ENCODE measurements around the gene MMP25. TPM values are rescaled to one million over a fixed set of nuclear protein-coding genes. Genes with fewer than 3 reads are reported as not detected.

The MMP25 gene
- total RNA-seq, 1 experiment from 2014 or later: 0.80 TPM

DNA sequence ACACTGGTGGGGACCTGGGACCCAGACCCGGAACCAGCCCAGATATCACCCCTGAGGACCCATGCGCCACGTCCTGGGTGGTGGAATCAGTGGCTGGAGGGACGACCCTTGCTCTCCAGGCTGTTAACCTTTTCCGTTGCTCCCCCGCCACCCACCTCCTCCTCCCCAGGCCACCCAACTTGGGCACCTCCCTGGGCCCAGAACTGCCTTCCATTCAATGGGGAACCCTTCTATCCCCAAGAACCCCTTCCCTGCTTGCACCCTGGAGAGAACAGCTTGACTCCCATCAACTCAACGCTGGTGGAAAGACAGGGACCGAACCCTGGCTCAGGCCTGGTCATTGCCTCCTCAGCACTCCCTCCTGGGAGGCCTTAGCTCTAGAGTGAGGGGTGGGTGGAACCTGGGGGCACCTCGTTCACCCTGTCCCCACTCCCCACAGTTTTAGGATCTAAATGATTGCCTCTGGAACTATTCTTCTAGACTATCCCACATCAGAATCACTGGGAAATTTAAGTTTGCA is 13.4 kb downstream of the MMP25 start:
- peaks cover 5% of the 10 kb centered on the region for H3K4me1 ChIP-seq (ENCODE audit: insufficient read depth, low read length, poor library complexity, severe bottlenecking)
- BruUV-seq (replicated peaks): no TSS peak
- peak overlapping the region; percentile 93 for H3K4me3 ChIP-seq (ENCODE audit: low read depth, low read length, poor library complexity, severe bottlenecking)
- H3K27ac ChIP-seq (ENCODE audit: low read depth, low read length, poor library complexity, severe bottlenecking): peak overlapping the region; percentile 88
- no peak for DNase-seq (ENCODE audit: low spot score)
- no peaks in the 10 kb centered on the region for H3K9me3 ChIP-seq (ENCODE audit: low read depth, low read length, poor library complexity, severe bottlenecking)
- H3K27me3 ChIP-seq (replicated peaks; ENCODE audit: insufficient read depth, low read depth, low read length, poor library complexity): no peaks in the 10 kb centered on the region
- intact Hi-C loops (cut with micrococcal nuclease; ENCODE audit: unreplicated experiment): loop anchor here (5.0 to 10.0 kb wide), 2 partner anchors 68 to 95 kb away; no protein-coding TSS in a partner anchor
- H3K36me3 ChIP-seq (ENCODE audit: insufficient read depth, low read length, poor library complexity, severe bottlenecking): no peaks in the 10 kb centered on the region
- ChIA-PET POLR2A (ENCODE audit: low non-redundant PET) (no interaction called here), CTCF (interaction anchor here (1.0 kb wide), 1 partner anchor 33 kb away, joined by 3 read pairs; no protein-coding TSS in a partner anchor)
- TF ChIP-seq, protein P1, sequence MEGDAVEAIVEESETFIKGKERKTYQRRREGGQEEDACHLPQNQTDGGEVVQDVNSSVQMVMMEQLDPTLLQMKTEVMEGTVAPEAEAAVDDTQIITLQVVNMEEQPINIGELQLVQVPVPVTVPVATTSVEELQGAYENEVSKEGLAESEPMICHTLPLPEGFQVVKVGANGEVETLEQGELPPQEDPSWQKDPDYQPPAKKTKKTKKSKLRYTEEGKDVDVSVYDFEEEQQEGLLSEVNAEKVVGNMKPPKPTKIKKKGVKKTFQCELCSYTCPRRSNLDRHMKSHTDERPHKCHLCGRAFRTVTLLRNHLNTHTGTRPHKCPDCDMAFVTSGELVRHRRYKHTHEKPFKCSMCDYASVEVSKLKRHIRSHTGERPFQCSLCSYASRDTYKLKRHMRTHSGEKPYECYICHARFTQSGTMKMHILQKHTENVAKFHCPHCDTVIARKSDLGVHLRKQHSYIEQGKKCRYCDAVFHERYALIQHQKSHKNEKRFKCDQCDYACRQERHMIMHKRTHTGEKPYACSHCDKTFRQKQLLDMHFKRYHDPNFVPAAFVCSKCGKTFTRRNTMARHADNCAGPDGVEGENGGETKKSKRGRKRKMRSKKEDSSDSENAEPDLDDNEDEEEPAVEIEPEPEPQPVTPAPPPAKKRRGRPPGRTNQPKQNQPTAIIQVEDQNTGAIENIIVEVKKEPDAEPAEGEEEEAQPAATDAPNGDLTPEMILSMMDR (conservative IDR thresholded peaks at IDR 0.05; ENCODE audit: low read depth, low read length): no peak
- no peak for TF ChIP-seq EZH2 (IDR thresholded peaks at IDR 0.05; ENCODE audit: borderline replicate concordance, low read depth, low read length, poor library complexity, severe bottlenecking)

DNA sequence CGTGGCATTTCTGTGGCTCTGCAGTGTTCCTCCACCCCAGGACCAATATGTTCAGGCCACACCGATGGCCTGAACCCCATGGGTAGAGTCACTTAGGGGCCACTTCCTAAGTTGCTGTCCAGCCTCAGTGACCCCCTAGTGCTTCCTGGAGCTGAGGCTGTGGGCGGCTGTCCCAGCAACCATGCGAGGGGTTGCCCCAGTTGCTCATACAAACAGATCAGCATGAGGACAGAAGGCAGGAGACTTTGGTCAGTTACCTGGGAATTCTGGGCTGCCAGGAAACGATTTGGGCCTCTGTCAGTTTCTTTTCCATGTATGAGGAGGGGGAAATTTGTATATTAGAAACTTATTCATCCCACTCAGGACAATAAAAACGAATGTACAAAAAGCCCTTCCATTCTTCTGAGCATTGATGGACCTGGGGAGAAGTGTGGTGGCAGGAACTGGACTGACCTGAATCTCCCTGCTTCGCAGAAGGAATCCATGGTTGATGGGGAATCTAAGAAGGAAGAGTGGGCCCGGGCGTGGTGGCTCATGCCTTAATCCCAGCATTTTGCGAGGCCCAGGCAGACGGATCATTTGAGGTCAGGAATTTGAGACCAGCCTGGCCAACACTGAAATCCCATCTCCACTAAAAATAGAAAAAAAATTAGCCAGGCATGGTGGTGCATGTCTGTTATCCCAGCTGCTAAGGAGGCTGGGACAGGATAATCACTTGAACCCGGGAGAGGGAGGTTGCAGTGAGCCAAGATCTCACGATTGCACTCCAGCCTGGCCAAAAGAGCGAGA is 14.2 kb downstream of the MMP25 start:
- peaks cover 5% of the 10 kb centered on the region for H3K4me1 ChIP-seq (ENCODE audit: insufficient read depth, low read length, poor library complexity, severe bottlenecking)
- no TSS peak for BruUV-seq (replicated peaks)
- H3K4me3 ChIP-seq (ENCODE audit: low read depth, low read length, poor library complexity, severe bottlenecking): no peak overlapping the region
- no peaks in the 10 kb centered on the region for H3K27me3 ChIP-seq (replicated peaks; ENCODE audit: insufficient read depth, low read depth, low read length, poor library complexity)
- no peak overlapping the region for H3K27ac ChIP-seq (ENCODE audit: low read depth, low read length, poor library complexity, severe bottlenecking)
- POLR2A ChIA-PET (ENCODE audit: low non-redundant PET): no interaction called here
- DNase-seq (ENCODE audit: low spot score): no peak
- TF ChIP-seq, protein P1 (conservative IDR thresholded peaks at IDR 0.05; ENCODE audit: low read depth, low read length): no peak
- no peak for TF ChIP-seq EZH2 (IDR thresholded peaks at IDR 0.05; ENCODE audit: borderline replicate concordance, low read depth, low read length, poor library complexity, severe bottlenecking)
- H3K36me3 ChIP-seq (ENCODE audit: insufficient read depth, low read length, poor library complexity, severe bottlenecking): no peaks in the 10 kb centered on the region
- no peaks in the 10 kb centered on the region for H3K9me3 ChIP-seq (ENCODE audit: low read depth, low read length, poor library complexity, severe bottlenecking)
- CTCF ChIA-PET: interaction anchor here (1.0 kb wide), 1 partner anchor 34 kb away, joined by 3 read pairs; no protein-coding TSS in a partner anchor
- intact Hi-C loops (cut with micrococcal nuclease; ENCODE audit: unreplicated experiment): loop anchor here (5.0 kb wide), 1 partner anchor 67 kb away; no protein-coding TSS in a partner anchor

DNA sequence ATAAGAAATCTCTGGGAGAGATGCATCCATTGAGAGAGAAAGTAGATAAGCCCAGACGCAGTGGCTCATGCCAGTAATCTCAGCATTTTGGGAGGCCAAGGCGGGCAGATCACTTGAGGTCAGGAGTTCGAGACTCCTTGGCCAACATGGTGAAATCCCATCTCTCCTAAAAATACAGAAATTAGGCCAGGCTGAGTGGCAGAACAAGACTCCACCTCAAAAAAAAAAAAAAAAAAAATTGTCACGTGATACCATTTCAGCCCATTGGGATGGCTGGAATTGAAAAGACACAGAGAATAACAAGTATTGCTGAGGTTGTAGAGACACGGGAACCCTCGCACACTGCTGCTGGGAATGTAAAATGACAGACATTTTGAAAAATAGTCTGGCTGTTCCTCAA is 16.2 kb downstream of the MMP25 start:
- H3K4me1 ChIP-seq (ENCODE audit: insufficient read depth, low read length, poor library complexity, severe bottlenecking): peaks cover 5% of the 10 kb centered on the region
- BruUV-seq (replicated peaks): no TSS peak
- CTCF ChIA-PET: no interaction called here

More for the DNA sequence above, 16.2 kb downstream of the MMP25 start:
- H3K27me3 ChIP-seq (replicated peaks; ENCODE audit: insufficient read depth, low read depth, low read length, poor library complexity): no peaks in the 10 kb centered on the region
- no peaks in the 10 kb centered on the region for H3K36me3 ChIP-seq (ENCODE audit: insufficient read depth, low read length, poor library complexity, severe bottlenecking)
- H3K9me3 ChIP-seq (ENCODE audit: low read depth, low read length, poor library complexity, severe bottlenecking): no peaks in the 10 kb centered on the region
- no peak for TF ChIP-seq EZH2 (IDR thresholded peaks at IDR 0.05; ENCODE audit: borderline replicate concordance, low read depth, low read length, poor library complexity, severe bottlenecking)
- TF ChIP-seq, protein P1 (conservative IDR thresholded peaks at IDR 0.05; ENCODE audit: low read depth, low read length): no peak
- no peak overlapping the region for H3K4me3 ChIP-seq (ENCODE audit: low read depth, low read length, poor library complexity, severe bottlenecking)
- no peak for DNase-seq (ENCODE audit: low spot score)
- POLR2A ChIA-PET (ENCODE audit: low non-redundant PET): no interaction called here
- no peak overlapping the region for H3K27ac ChIP-seq (ENCODE audit: low read depth, low read length, poor library complexity, severe bottlenecking)
- intact Hi-C loops (cut with micrococcal nuclease; ENCODE audit: unreplicated experiment): loop anchor here (5.0 kb wide), 1 partner anchor 65 kb away; no protein-coding TSS in a partner anchor

All from A673 (cell line).